A549 (cell line): ENCODE data around the gene GRHL3. TPM values are rescaled to one million over a fixed set of nuclear protein-coding genes. Genes with fewer than 3 reads are reported as not detected.

Source experiments
- ATAC-seq, 2 experiments: fragments of 200-7000 bp in 1 of 2; fragments of >200 bp in 1 of 2; cut with Nextera tagmentation in 1 of 2; cut with Tn5 transposase in 1 of 2; 3 replicates each; pipeline versions ENCODE4 v1.8.0 to v1.9.1; 2018 to 2020; ENCODE audit warnings: mild to moderate bottlenecking in 1 of 2, moderate library complexity in 1 of 2
- CTCF ChIA-PET: fragments of 300-600 bp; sonication (Branson Sonifier 250); formaldehyde crosslinking; extraction: SDS; loops from one replicate; lab custom pipeline; 2021; ENCODE audit warnings: antibody characterized with exemption, inconsistent platforms; lab: Yijun Ruan, JAX
- POLR2A ChIA-PET: fragments of 350-600 bp; formaldehyde crosslinking; extraction: SDS; loops from one replicate; lab custom pipeline; 2021; ENCODE audit warnings: antibody characterized with exemption, inconsistent platforms; lab: Yijun Ruan, JAX
- DNase-seq, 2 experiments: peaks; one replicate each; pipeline versions ENCODE4 v3.0.0 to v3.0.0-alpha.2; 2011 to 2016; ENCODE audit warnings: low read depth in 1 of 2, low spot score in 1 of 2
- FAIRE-seq: peaks from 2 replicates; lab custom pipeline; 2011; peaks lifted over from hg19 to GRCh38; lab: Jason Lieb, UNC
- H3K27ac ChIP-seq, 2 experiments: fragments of >200 bp; sonication (Bioruptor Twin); formaldehyde crosslinking; 3 replicates each; pipeline ENCODE4 v1.5.1; 2016 to 2017
- H3K4me1 ChIP-seq: fragments of >200 bp; sonication (Bioruptor Twin); formaldehyde crosslinking; 3 replicates; pipeline ENCODE4 v1.6.1; 2016
- H3K4me2 ChIP-seq: fragments of >200 bp; sonication (Bioruptor Twin); formaldehyde crosslinking; 3 replicates; pipeline ENCODE4 v1.6.1; 2016
- H3K4me3 ChIP-seq: fragments of >200 bp; sonication (Bioruptor Twin); formaldehyde crosslinking; 3 replicates; pipeline ENCODE4 v1.5.1; 2016
- H3K9me3 ChIP-seq: fragments of >200 bp; sonication (Bioruptor Twin); formaldehyde crosslinking; 3 replicates; pipeline ENCODE4 v1.6.1; 2016
- CBX2 ChIP-seq: fragments of 200-600 bp; sonication (generic); IDR thresholded peaks from 2 replicates; pipeline ENCODE4 v1.6.1; 2016; ENCODE audit warnings: low read depth, mild to moderate bottlenecking, borderline replicate concordance
- CHD2 ChIP-seq: fragments of 150-350 bp; IDR thresholded peaks from 2 replicates; pipeline ENCODE4 v1.6.1; 2014; ENCODE audit warnings: low read length; ENCODE audit not compliant: partially characterized antibody
- CHD4 ChIP-seq: fragments of 200-600 bp; sonication (generic); IDR thresholded peaks from 2 replicates; pipeline ENCODE4 v1.6.1; 2016; ENCODE audit warnings: antibody characterized with exemption, mild to moderate bottlenecking, borderline replicate concordance
- ESRRA ChIP-seq: fragments of 150-350 bp; IDR thresholded peaks from 2 replicates; pipeline ENCODE4 v1.6.1; 2014; ENCODE audit warnings: mild to moderate bottlenecking, low read length, borderline replicate concordance
- FOSB ChIP-seq: fragments of 250-450 bp; sonication (Bioruptor Pico); IDR thresholded peaks from 2 replicates; pipeline ENCODE4 v1.5.0; 2020; ENCODE audit warnings: mild to moderate bottlenecking, moderate library complexity
- GATA3 ChIP-seq: IDR thresholded peaks from 2 replicates; pipeline ENCODE4 v1.6.1; 2012; ENCODE audit warnings: borderline replicate concordance
- HDAC2 ChIP-seq: fragments of 200-600 bp; sonication (generic); IDR thresholded peaks from 2 replicates; pipeline ENCODE4 v1.6.1; 2016
- HES2 ChIP-seq: fragments of >200 bp; sonication (Bioruptor Twin); formaldehyde crosslinking; IDR thresholded peaks from 2 replicates; pipeline ENCODE4 v1.6.1; 2016
- HEYL ChIP-seq: fragments of 250-450 bp; sonication (Bioruptor Pico); IDR thresholded peaks from 2 replicates; pipeline ENCODE4 v1.8.0; 2021; ENCODE audit warnings: mild to moderate bottlenecking, moderate library complexity
- HOXA7 ChIP-seq: fragments of 250-450 bp; sonication (Bioruptor Pico); IDR thresholded peaks from 2 replicates; pipeline ENCODE4 v1.5.0; 2020; ENCODE audit warnings: mild to moderate bottlenecking, moderate library complexity
- HOXB5 ChIP-seq: fragments of 250-450 bp; sonication (Bioruptor Pico); IDR thresholded peaks from 2 replicates; pipeline ENCODE4 v1.5.0; 2020; ENCODE audit warnings: mild to moderate bottlenecking, moderate library complexity
- JUN ChIP-seq, 2 experiments: fragments of >200 bp; sonication (Bioruptor Twin); formaldehyde crosslinking; IDR thresholded peaks; 2 replicates in 1 of 2; 3 replicates in 1 of 2; pipeline ENCODE4 v1.6.1; 2016 to 2017
- KDM1A ChIP-seq: fragments of 200-600 bp; sonication (generic); IDR thresholded peaks from 2 replicates; pipeline ENCODE4 v1.6.1; 2016; ENCODE audit warnings: low read depth, mild to moderate bottlenecking
- KDM5A ChIP-seq: fragments of 200-600 bp; sonication (generic); IDR thresholded peaks from 2 replicates; pipeline ENCODE4 v1.6.1; 2016; ENCODE audit warnings: antibody characterized with exemption, mild to moderate bottlenecking
- MAFK ChIP-seq: fragments of 450-650 bp; IDR thresholded peaks from 2 replicates; pipeline ENCODE4 v1.6.1; 2014; ENCODE audit not compliant: partially characterized antibody
- NFE2L2 ChIP-seq: fragments of 150-350 bp; conservative IDR thresholded peaks from 2 replicates; pipeline ENCODE4 v1.6.1; 2014; ENCODE audit warnings: low read length
- NPAS2 ChIP-seq: fragments of 250-450 bp; sonication (Bioruptor Pico); IDR thresholded peaks from 2 replicates; pipeline ENCODE4 v1.8.0; 2022; ENCODE audit warnings: mild to moderate bottlenecking, moderate library complexity, borderline replicate concordance
- RAD21 ChIP-seq, 2 experiments: fragments of >200 bp in 1 of 2; sonication (Bioruptor Twin) in 1 of 2; formaldehyde crosslinking in 1 of 2; IDR thresholded peaks in 1 of 2; conservative IDR thresholded peaks in 1 of 2; 2 replicates in 1 of 2; 3 replicates in 1 of 2; pipeline ENCODE4 v1.6.1; 2012 to 2018; ENCODE audit warnings: inconsistent platforms in 1 of 2
- TFCP2L1 ChIP-seq: fragments of 250-450 bp; sonication (Bioruptor Pico); IDR thresholded peaks from 2 replicates; pipeline ENCODE4 v1.5.0; 2021; ENCODE audit warnings: mild to moderate bottlenecking
- ZNF302 ChIP-seq: fragments of 250-450 bp; sonication (Bioruptor Pico); IDR thresholded peaks from 2 replicates; pipeline ENCODE4 v1.9.0; 2021; ENCODE audit warnings: inconsistent platforms, mild to moderate bottlenecking, moderate library complexity
- ZSCAN20 ChIP-seq: fragments of 250-450 bp; sonication (Bioruptor Pico); IDR thresholded peaks from 2 replicates; pipeline ENCODE4 v1.8.0; 2022; ENCODE audit warnings: mild to moderate bottlenecking, moderate library complexity
- WGBS: methylation state at CpG from one replicate; pipeline ENCODE4 v1.1.6; 2017; ENCODE audit errors: missing lambda C conversion rate; 5-methylcytosine and 5-hydroxymethylcytosine counted together
- polyA plus RNA-seq, 4 experiments: library from polyadenylated mRNA; depleted of rRNA in 3 of 4; stranded (reverse); fragments of >200 nt; fragmentation: RNase III in 1 of 4; extraction: RNeasy Plus Mini Kit Qiagen cat#74134 plus additional on column Dnase treatment in 1 of 4; gene quantifications; 2 replicates in 3 of 4; 3 replicates in 1 of 4; pipeline ENCODE4 v1.2.3, GENCODE V29; 2011 to 2017
- TF ChIP-seq, protein P1 (sequence below): fragments of 250-450 bp; sonication (Bioruptor Pico); IDR thresholded peaks from 2 replicates; pipeline ENCODE4 v1.5.0; 2020; ENCODE audit warnings: low read depth, mild to moderate bottlenecking, moderate library complexity
- TF ChIP-seq, protein P2 (sequence below): fragments of >200 bp; sonication (Bioruptor Twin); formaldehyde crosslinking; IDR thresholded peaks from 3 replicates; pipeline ENCODE4 v1.5.1; 2016
- TF ChIP-seq, protein P3 (sequence below): fragments of 200-600 bp; sonication (generic); IDR thresholded peaks from 2 replicates; pipeline ENCODE4 v1.6.1; 2016; ENCODE audit warnings: antibody characterized with exemption, mild to moderate bottlenecking, moderate library complexity

The GRHL3 gene
- polyA plus RNA-seq, 2 of the 4 experiments (the other 2 are of a cell fraction) = 0.58 to 1.6 TPM

DNA sequence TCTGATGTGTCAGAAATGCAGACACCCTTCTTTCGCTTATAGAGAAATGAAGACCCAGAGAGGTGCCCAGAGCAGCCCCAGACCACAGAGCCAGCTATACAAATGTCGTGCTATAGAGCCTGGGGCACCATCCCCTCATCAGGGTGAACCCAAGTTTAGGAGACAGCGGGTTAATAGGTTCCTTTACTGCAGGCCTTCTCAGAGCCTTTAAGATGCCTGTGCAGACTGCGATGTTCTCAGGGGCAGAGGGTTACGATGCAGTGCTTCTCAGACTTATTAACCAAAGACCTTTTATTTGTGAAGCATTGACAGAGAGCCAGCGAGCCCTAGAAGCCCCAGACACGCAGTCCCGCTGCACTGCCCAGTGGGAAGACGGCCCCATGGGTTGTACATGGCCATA lies 47.5 kb downstream of the GRHL3 start:
- H3K4me3 ChIP-seq = no peak overlapping the region
- ATAC-seq (no peak), DNase-seq (no peak), FAIRE-seq (no peak)
- WGBS = 97% methylated on average over 9 of the region's 9 CpGs
- H3K4me2 ChIP-seq = no peak overlapping the region
- peak overlapping the region; percentile 48 to 71; a peak in 2 of 6 replicates for H3K27ac ChIP-seq
- TF ChIP-seq FOSB (CRISPR knock-in tag) = no peak
- no peak for TF ChIP-seq ESRRA
- TF ChIP-seq TFCP2L1 (CRISPR knock-in tag) = no peak
- TF ChIP-seq ZNF302 = no peak
- no peak for TF ChIP-seq KDM1A
- TF ChIP-seq HDAC2 = no peak
- no peak for TF ChIP-seq NPAS2 (CRISPR knock-in tag)
- TF ChIP-seq ZSCAN20 = no peak
- no peak for TF ChIP-seq CHD4
- TF ChIP-seq, protein P1, sequence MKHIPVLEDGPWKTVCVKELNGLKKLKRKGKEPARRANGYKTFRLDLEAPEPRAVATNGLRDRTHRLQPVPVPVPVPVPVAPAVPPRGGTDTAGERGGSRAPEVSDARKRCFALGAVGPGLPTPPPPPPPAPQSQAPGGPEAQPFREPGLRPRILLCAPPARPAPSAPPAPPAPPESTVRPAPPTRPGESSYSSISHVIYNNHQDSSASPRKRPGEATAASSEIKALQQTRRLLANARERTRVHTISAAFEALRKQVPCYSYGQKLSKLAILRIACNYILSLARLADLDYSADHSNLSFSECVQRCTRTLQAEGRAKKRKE = no peak
- no peak for TF ChIP-seq CHD2
- TF ChIP-seq MAFK = no peak
- TF ChIP-seq NFE2L2 = no peak
- no peak for TF ChIP-seq RAD21 (conservative IDR thresholded peaks at IDR 0.05 in 1 of 2, IDR thresholded peaks at IDR 0.05 in 1 of 2)
- no peak for TF ChIP-seq HES2
- TF ChIP-seq HEYL (CRISPR knock-in tag) = no peak
- POLR2A ChIA-PET = no interaction called here
- H3K9me3 ChIP-seq = no peaks in the 10 kb centered on the region
- CTCF ChIA-PET = interaction anchor here (1.0 to 6.6 kb wide), 7 partner anchors 15 to 167 kb away, joined by 3 to 44 read pairs (median 9); no protein-coding TSS in a partner anchor
- H3K4me1 ChIP-seq = peaks cover 40% of the 10 kb centered on the region

DNA sequence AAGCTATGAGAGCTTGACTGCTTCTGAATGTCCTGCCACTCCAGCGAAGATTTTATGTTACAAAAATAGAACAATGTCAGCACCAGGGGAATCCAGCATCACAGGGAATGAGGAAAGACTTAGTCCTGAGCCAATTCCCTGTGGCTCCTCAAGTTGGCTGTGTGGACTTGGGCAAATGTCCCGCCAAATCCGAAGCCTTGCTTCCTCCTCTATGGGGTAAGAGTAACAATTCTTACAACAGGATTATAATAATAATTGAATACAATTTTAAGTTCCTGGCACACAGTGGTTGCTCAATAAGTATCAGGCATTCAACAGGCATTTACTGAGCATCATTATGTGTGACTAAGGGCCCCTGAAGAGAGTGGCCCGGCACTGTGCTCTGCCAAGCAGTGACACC lies 50.0 kb downstream of the GRHL3 start:
- ChIA-PET CTCF (interaction anchor here (2.3 to 6.6 kb wide), 2 partner anchors 23 to 170 kb away, joined by 9 to 44 read pairs; no protein-coding TSS in a partner anchor), POLR2A (no interaction called here)

More for the DNA sequence above, 50.0 kb downstream of the GRHL3 start:
- no peak for FAIRE-seq
- Histone ChIP-seq H3K4me2 (no peak overlapping the region), H3K4me3 (no peak overlapping the region), H3K9me3 (no peaks in the 10 kb centered on the region), H3K27ac (no peak overlapping the region; a peak in 1 of 6 replicates), H3K4me1 (peaks cover 26% of the 10 kb centered on the region)
- TF ChIP-seq HOXA7 (no peak), CBX2 (no peak), HOXB5 (CRISPR knock-in tag) (no peak), JUN (IDR thresholded peaks at IDR 0.05) (no peak), NFE2L2 (no peak), CHD4 (no peak), NPAS2 (CRISPR knock-in tag) (no peak), KDM5A (no peak), GATA3 (no peak)
- TF ChIP-seq, protein P2, sequence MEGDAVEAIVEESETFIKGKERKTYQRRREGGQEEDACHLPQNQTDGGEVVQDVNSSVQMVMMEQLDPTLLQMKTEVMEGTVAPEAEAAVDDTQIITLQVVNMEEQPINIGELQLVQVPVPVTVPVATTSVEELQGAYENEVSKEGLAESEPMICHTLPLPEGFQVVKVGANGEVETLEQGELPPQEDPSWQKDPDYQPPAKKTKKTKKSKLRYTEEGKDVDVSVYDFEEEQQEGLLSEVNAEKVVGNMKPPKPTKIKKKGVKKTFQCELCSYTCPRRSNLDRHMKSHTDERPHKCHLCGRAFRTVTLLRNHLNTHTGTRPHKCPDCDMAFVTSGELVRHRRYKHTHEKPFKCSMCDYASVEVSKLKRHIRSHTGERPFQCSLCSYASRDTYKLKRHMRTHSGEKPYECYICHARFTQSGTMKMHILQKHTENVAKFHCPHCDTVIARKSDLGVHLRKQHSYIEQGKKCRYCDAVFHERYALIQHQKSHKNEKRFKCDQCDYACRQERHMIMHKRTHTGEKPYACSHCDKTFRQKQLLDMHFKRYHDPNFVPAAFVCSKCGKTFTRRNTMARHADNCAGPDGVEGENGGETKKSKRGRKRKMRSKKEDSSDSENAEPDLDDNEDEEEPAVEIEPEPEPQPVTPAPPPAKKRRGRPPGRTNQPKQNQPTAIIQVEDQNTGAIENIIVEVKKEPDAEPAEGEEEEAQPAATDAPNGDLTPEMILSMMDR = no peak
- TF ChIP-seq, protein P3, sequence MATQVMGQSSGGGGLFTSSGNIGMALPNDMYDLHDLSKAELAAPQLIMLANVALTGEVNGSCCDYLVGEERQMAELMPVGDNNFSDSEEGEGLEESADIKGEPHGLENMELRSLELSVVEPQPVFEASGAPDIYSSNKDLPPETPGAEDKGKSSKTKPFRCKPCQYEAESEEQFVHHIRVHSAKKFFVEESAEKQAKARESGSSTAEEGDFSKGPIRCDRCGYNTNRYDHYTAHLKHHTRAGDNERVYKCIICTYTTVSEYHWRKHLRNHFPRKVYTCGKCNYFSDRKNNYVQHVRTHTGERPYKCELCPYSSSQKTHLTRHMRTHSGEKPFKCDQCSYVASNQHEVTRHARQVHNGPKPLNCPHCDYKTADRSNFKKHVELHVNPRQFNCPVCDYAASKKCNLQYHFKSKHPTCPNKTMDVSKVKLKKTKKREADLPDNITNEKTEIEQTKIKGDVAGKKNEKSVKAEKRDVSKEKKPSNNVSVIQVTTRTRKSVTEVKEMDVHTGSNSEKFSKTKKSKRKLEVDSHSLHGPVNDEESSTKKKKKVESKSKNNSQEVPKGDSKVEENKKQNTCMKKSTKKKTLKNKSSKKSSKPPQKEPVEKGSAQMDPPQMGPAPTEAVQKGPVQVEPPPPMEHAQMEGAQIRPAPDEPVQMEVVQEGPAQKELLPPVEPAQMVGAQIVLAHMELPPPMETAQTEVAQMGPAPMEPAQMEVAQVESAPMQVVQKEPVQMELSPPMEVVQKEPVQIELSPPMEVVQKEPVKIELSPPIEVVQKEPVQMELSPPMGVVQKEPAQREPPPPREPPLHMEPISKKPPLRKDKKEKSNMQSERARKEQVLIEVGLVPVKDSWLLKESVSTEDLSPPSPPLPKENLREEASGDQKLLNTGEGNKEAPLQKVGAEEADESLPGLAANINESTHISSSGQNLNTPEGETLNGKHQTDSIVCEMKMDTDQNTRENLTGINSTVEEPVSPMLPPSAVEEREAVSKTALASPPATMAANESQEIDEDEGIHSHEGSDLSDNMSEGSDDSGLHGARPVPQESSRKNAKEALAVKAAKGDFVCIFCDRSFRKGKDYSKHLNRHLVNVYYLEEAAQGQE = no peak
- 88% methylated on average over 4 of the region's 4 CpGs for whole genome bisulfite sequencing
- no peak for ATAC-seq
- no peak for DNase-seq
